GM12874 (cell line): ENCODE data around the gene YTHDF1.

Experiments
- CTCF ChIP-seq: IDR thresholded peaks from 2 replicates; pipeline ENCODE4 v1.5.1; 2011; ENCODE audit warnings: low read depth, mild to moderate bottlenecking, control low read depth, low read length, moderate library complexity; ENCODE audit not compliant: insufficient read depth

The YTHDF1 gene

GRCh38 chr20:63259734-63260460 lies 44.0 kb upstream of the YTHDF1 start:
- no peak for TF ChIP-seq CTCF

- no peak for TF ChIP-seq CTCF
These were observed 42.9 kb upstream of the YTHDF1 start for GRCh38 chr20:63258781-63259180.

DNA sequence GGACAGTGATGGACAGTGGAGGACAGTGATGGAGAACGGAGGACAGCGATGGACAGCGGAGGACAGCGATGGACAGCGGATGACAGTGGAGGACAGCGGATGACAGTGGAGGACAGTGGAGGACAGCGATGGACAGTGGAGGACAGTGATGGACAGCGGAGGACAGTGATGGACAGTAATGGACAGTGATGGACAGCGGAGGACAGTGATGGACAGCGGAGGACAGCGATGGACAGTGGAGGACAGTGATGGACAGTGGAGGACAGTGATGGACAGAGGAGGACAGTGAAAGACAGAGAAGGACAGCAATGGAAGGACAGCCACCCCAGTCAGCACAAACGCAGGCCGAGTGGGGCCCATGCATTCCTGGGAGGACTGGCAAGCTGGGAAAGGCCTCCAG lies 41.7 kb upstream of the YTHDF1 start:
- TF ChIP-seq CTCF, result no peak

DNA sequence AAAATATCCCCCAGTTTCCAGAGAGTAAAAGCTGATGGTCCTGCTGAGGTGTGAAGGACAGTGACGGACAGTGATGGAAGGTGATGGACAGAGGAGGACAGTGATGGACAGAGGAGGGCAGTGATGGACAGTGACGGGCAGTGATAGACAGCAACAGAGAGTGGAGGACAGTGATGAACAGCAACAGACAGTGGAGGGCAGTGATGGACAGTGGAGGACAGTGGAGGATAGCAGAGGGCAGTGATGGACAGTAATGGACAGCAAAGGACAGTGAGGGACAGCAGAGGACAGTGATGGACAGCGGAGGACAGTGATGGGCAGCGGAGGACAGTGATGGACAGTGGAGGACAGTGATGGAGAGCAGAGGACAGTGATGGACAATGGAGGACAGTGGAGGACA lies 41.0 kb upstream of the YTHDF1 start:
- TF ChIP-seq CTCF, result no peak

DNA sequence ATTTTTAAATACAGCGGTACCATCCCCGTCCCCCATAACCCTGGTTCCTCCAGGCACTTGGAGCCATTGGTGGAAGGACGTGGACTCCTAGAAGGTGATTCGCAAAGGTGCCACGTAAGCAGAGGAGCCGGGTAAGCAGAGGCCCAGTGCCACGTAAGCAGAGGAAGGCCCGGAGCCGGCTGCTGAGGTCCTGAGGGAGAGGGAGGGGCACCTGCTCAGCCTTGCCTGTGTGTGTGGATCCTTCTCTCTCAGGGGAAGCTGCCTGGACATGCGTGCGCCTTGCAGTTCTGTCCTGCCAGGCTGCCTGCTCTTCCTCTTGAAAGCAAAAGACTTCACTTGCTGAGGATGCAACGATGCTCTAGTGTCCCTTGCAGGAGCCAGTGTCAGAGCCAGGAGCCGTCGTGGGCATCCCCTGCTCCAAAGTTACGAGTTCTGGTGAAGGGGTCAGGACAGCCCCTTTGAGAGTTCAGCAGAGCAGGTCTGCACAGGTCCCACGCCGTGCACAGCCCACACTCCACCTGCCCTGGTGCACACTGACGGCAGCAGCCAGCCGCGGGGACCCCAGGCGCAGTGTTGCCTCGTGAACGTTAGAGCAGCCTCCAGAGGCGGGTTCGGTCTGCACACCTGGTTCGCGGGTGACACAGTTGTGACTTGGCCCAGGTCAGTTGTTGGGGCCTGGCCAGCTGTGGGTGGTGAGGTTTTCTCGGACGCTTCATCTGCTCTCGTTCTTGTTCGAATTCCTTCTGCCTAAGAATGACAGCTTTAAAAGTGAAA lies 40.2 kb upstream of the YTHDF1 start:
- no peak for TF ChIP-seq CTCF

DNA sequence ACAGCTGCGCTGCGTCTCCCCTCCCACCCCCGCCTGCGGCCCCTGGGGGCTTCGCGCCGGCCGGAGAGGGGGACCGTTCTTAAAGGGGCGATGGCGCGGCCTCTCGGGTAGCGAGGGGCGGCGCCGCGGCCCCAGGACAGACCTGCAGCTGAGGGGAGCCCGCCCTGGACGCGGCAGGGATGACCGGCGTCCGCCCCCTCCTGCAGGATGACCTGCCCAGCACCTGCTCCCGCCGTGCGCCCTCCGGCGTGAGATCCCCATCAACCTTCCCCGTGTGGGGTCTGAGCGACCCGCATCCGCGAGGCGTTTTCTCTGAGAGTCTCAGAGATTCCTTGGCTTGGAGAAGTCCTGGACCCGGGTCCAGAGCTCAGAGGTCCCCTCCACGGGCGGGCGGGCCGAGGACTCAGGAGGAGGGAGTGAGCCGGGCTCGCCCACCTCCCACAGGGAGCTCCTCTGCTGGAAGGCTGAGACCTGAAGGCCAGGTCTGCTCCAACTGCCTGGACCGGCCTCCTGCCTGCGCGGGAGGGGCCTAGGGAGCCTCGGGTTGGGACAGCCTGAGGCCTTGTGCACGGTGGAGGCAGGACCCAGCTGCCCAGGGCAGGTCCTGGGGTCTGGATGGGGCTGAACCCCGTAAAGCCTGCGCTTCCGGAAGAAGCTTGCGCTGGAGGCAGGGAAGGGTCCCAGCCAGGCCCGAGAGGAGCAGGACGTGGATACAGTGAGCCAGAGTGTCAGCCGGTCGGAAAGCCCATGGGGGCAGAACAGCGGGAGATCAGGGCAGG lies 38.9 kb upstream of the YTHDF1 start:
- peak; percentile 36; the same call in 1 of the 2 replicates for TF ChIP-seq CTCF

DNA sequence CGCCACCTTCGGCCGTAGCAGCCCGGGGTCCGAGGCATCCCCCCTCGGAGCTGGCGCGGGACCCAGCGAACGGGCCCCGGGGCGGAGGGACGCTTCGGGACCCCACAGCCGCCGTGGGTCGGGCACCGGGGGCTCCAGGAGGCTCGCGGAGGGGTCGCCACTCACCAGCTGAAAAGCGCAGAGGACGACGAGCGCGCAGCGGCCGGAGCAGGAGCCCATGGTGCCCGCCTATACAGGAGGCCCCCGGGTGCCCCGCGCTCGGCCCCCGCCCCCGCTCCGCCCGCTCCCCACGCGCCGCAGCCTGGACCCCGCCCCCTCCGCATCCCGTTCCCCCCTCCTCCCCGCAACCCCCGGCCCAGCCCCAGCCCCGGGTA lies 38.3 kb upstream of the YTHDF1 start, which contains the start of gene NKAIN4:
NKAIN4 (minus strand) TSS at position 232 of the 374 bp plus-strand sequence; CDS start at position 219, 13 bp downstream.
- no peak for TF ChIP-seq CTCF
